Smooth muscle cell (in vitro differentiated cells): ENCODE measurements around the gene GFM1. TPM values are rescaled to one million over a fixed set of nuclear protein-coding genes. Genes with fewer than 3 reads are reported as not detected.

Source experiments
- DNase-seq: peaks from one replicate; lab custom pipeline; 2025; ENCODE audit not compliant: unreplicated experiment; lab: John Stamatoyannopoulos, UW
- H2AFZ ChIP-seq: fragments of 200-600 bp; sonication (generic); 2 replicates; pipeline ENCODE4 v1.6.0; 2016; ENCODE audit warnings: antibody characterized with exemption, low read depth, mild to moderate bottlenecking
- H3F3A ChIP-seq: fragments of 200-600 bp; sonication (generic); 2 replicates; pipeline ENCODE4 v1.6.0; 2017; ENCODE audit warnings: antibody characterized with exemption, low read depth
- H3K27ac ChIP-seq: fragments of 200-600 bp; sonication (generic); 2 replicates; pipeline ENCODE4 v1.5.1; 2016; ENCODE audit warnings: low read depth, mild to moderate bottlenecking
- H3K27me3 ChIP-seq: fragments of 200-600 bp; sonication (generic); 2 replicates; pipeline ENCODE4 v1.6.1; 2016; ENCODE audit warnings: low read depth, mild to moderate bottlenecking
- H3K36me3 ChIP-seq: fragments of 200-600 bp; sonication (generic); 2 replicates; pipeline ENCODE4 v1.5.1; 2016; ENCODE audit warnings: low read depth
- H3K4me1 ChIP-seq: fragments of 200-600 bp; sonication (generic); 2 replicates; pipeline ENCODE4 v1.5.1; 2016; ENCODE audit warnings: low read depth
- H3K4me2 ChIP-seq: fragments of 200-600 bp; sonication (generic); 2 replicates; pipeline ENCODE4 v1.6.0; 2016; ENCODE audit warnings: mild to moderate bottlenecking
- H3K4me3 ChIP-seq: fragments of 200-600 bp; sonication (generic); 2 replicates; pipeline ENCODE4 v1.5.1; 2016; ENCODE audit warnings: mild to moderate bottlenecking
- H3K79me2 ChIP-seq: fragments of 200-600 bp; sonication (generic); 2 replicates; pipeline ENCODE4 v1.6.0; 2016; ENCODE audit warnings: low read depth, mild to moderate bottlenecking
- H3K9ac ChIP-seq: fragments of 200-600 bp; sonication (generic); 2 replicates; pipeline ENCODE4 v1.6.0; 2016; ENCODE audit warnings: low read depth
- H3K9me3 ChIP-seq: fragments of 200-600 bp; sonication (generic); replicated peaks from 2 replicates; pipeline ENCODE4 v1.5.1; 2016; ENCODE audit warnings: low read depth
- H4K20me1 ChIP-seq: fragments of 200-600 bp; sonication (generic); 2 replicates; pipeline ENCODE4 v1.6.0; 2016; ENCODE audit warnings: low read depth
- CTCF ChIP-seq: fragments of 200-600 bp; sonication (generic); IDR thresholded peaks from 2 replicates; pipeline ENCODE4 v1.5.1; 2017; ENCODE audit warnings: borderline replicate concordance, mild to moderate bottlenecking, antibody characterized with exemption; ENCODE audit not compliant: insufficient read depth, poor library complexity, severe bottlenecking
- WGBS: methylation state at CpG from one replicate; pipeline ENCODE4 v1.1.7; 2016; ENCODE audit warnings: low lambda C conversion rate; 5-methylcytosine and 5-hydroxymethylcytosine counted together
- polyA plus RNA-seq: library from polyadenylated mRNA; unstranded; fragments of >200 nt; fragmentation: Nextera tagmentation; extraction: Ambion mirVana; gene quantifications from 2 replicates; pipeline ENCODE4 v1.2.1, GENCODE V29; 2016
- total RNA-seq: library from RNA; depleted of rRNA; stranded (reverse); fragments of >200 nt; gene quantifications from 2 replicates; pipeline ENCODE4 v1.2.3, GENCODE V29; 2014

GFM1 gene
- total and polyA plus RNA-seq, 2 experiments from 2014 or later = 19.4 to 34.9 TPM

GRCh38 chr3:158711886-158712285 is 67.6 kb downstream of the GFM1 start:
- H3K79me2 ChIP-seq = no peaks in the 10 kb centered on the region
- no peak overlapping the region for H3K4me3 ChIP-seq
- peak overlapping the region; percentile 54 for H3K4me2 ChIP-seq
- no peaks in the 10 kb centered on the region for H3K36me3 ChIP-seq
- H3K27ac ChIP-seq = peak overlapping the region; percentile 95
- H3K9me3 ChIP-seq = no peaks in the 10 kb centered on the region
- H3K4me1 ChIP-seq = peaks cover 16% of the 10 kb centered on the region
- no peak for DNase-seq
- WGBS = 12% methylated on average over 1 of the region's 1 CpG
- peaks cover 46% of the 10 kb centered on the region for H3F3A ChIP-seq
- no peak overlapping the region for H2AFZ ChIP-seq
- H3K9ac ChIP-seq = peak overlapping the region; percentile 63
- TF ChIP-seq CTCF = no peak
- no peaks in the 10 kb centered on the region for H3K27me3 ChIP-seq
- no peaks in the 10 kb centered on the region for H4K20me1 ChIP-seq

GRCh38 chr3:158712443-158712842 is 68.1 kb downstream of the GFM1 start:
- no peak for DNase-seq
- Histone ChIP-seq H3K36me3 (no peaks in the 10 kb centered on the region), H3K4me2 (peak overlapping the region; percentile 54), H3K79me2 (no peaks in the 10 kb centered on the region), H4K20me1 (no peaks in the 10 kb centered on the region), H2AFZ (no peak overlapping the region), H3K27me3 (no peaks in the 10 kb centered on the region), H3K4me1 (peaks cover 16% of the 10 kb centered on the region), H3K9ac (peak overlapping the region; percentile 63), H3F3A (peaks cover 46% of the 10 kb centered on the region), H3K27ac (peak overlapping the region; percentile 95), H3K4me3 (no peak overlapping the region), H3K9me3 (no peaks in the 10 kb centered on the region)
- TF ChIP-seq CTCF = no peak
- WGBS = 96% methylated on average over 1 of the region's 1 CpG

GRCh38 chr3:158713094-158713499 is 68.8 kb downstream of the GFM1 start:
- no peak for DNase-seq
- Histone ChIP-seq H3K9ac (peak overlapping the region; percentile 63), H2AFZ (no peak overlapping the region), H3K79me2 (no peaks in the 10 kb centered on the region), H3F3A (peaks cover 46% of the 10 kb centered on the region), H3K27ac (peak overlapping the region; percentile 95), H4K20me1 (no peaks in the 10 kb centered on the region), H3K4me1 (peaks cover 16% of the 10 kb centered on the region), H3K9me3 (no peaks in the 10 kb centered on the region), H3K4me2 (peak overlapping the region; percentile 54), H3K36me3 (no peaks in the 10 kb centered on the region), H3K4me3 (no peak overlapping the region), H3K27me3 (no peaks in the 10 kb centered on the region)
- TF ChIP-seq CTCF = no peak
- 21% methylated on average over 9 of the region's 9 CpGs for WGBS

GRCh38 chr3:158717576-158717975 is 73.2 kb downstream of the GFM1 start:
- no peaks in the 10 kb centered on the region for H3K36me3 ChIP-seq
- no peak overlapping the region for H3K9ac ChIP-seq
- DNase-seq = no peak
- WGBS = 100% methylated on average over 1 of the region's 2 CpGs
- H3K79me2 ChIP-seq = no peaks in the 10 kb centered on the region
- H3K27me3 ChIP-seq = no peaks in the 10 kb centered on the region
- TF ChIP-seq CTCF = no peak
- no peak overlapping the region for H3K4me3 ChIP-seq
- peak overlapping the region; percentile 82 for H3K27ac ChIP-seq
- H3K9me3 ChIP-seq = no peaks in the 10 kb centered on the region
- no peaks in the 10 kb centered on the region for H4K20me1 ChIP-seq
- H3K4me1 ChIP-seq = peaks cover 5% of the 10 kb centered on the region
- H2AFZ ChIP-seq = no peak overlapping the region
- H3F3A ChIP-seq = peaks cover 20% of the 10 kb centered on the region
- no peak overlapping the region for H3K4me2 ChIP-seq
